ENCODE results near the gene AK1.

GRCh38 chr9:127875306-127875966 is 2.0 kb downstream of the AK1 start:
- TF ChIP-seq EP300 (IDR thresholded peaks at IDR 0.05), result no peak
- TF ChIP-seq CTCF (IDR thresholded peaks at IDR 0.05), result no peak

Measured in tibial nerve (tissue), 4 donors.